GM12878 (cell line): ENCODE data around the gene CLIP2. TPM values are rescaled to one million over a fixed set of nuclear protein-coding genes. Genes with fewer than 3 reads are reported as not detected.

Experiments used
- ATAC-seq: fragments of 200-7000 bp; cut with Tn5 transposase; 3 replicates; pipeline ENCODE4 v1.9.1; 2020; ENCODE audit warnings: mild to moderate bottlenecking, moderate library complexity
- BruUV-seq: library from RNA; stranded (reverse); fragments of 400-500 nt; replicated peaks from 2 replicates; lab custom pipeline; 2021; lab: Mats Ljungman, UMichigan
- CTCF ChIA-PET: fragments of 300-600 bp; sonication (Branson Sonifier 250); formaldehyde crosslinking; extraction: SDS; loops from one replicate; lab custom pipeline; 2021; ENCODE audit warnings: inconsistent platforms; lab: Yijun Ruan, JAX
- POLR2A ChIA-PET: fragments of 350-600 bp; formaldehyde crosslinking; extraction: SDS; loops from one replicate; lab custom pipeline; 2021; ENCODE audit warnings: inconsistent platforms; lab: Charles Lee
- RAD21 ChIA-PET: fragments of 300-600 bp; sonication (Branson Sonifier 250); formaldehyde crosslinking; loops from one replicate; lab custom pipeline; 2023; ENCODE audit warnings: antibody characterized with exemption; ENCODE audit not compliant: unreplicated experiment; lab: Charles Lee
- SMC1A ChIA-PET: fragments of 300-600 bp; sonication (Branson Sonifier 250); formaldehyde crosslinking; loops from one replicate; lab custom pipeline; 2023; ENCODE audit not compliant: unreplicated experiment, uncharacterized antibody; lab: Charles Lee
- DNase-seq: peaks from one replicate; pipeline ENCODE4 v3.0.0-alpha.2; 2011; ENCODE audit warnings: low read depth, low spot score
- FAIRE-seq: peaks from 3 replicates; lab custom pipeline; 2011; peaks lifted over from hg19 to GRCh38; lab: Jason Lieb, UNC
- H2AFZ ChIP-seq: 2 replicates; pipeline ENCODE4 v1.6.0; 2011; ENCODE audit warnings: low read depth, low read length, control low read depth; ENCODE audit not compliant: control insufficient read depth
- H3K27ac ChIP-seq: 2 replicates; pipeline ENCODE4 v1.5.1; 2011; ENCODE audit warnings: control low read depth; ENCODE audit not compliant: control insufficient read depth, insufficient read depth
- H3K27me3 ChIP-seq, 2 experiments: replicated peaks in 1 of 2; 2 replicates each; pipeline versions ENCODE4 v1.6.0 to v1.6.1; 2011; ENCODE audit warnings: low read length in 1 of 2; ENCODE audit not compliant: control insufficient read depth in 2 of 2, insufficient read depth in 2 of 2
- H3K36me3 ChIP-seq, 2 experiments: 2 replicates each; pipeline ENCODE4 v1.5.1; 2011; ENCODE audit warnings: low read length in 1 of 2; ENCODE audit not compliant: control insufficient read depth in 2 of 2, insufficient read depth in 2 of 2
- H3K4me1 ChIP-seq: 2 replicates; pipeline ENCODE4 v1.6.1; 2011; ENCODE audit warnings: mild to moderate bottlenecking, low read length, moderate library complexity, mixed read lengths; ENCODE audit not compliant: control insufficient read depth, insufficient read depth
- H3K4me2 ChIP-seq: 2 replicates; pipeline ENCODE4 v1.6.0; 2011; ENCODE audit warnings: control low read depth; ENCODE audit not compliant: control insufficient read depth, insufficient read depth
- H3K4me3 ChIP-seq: fragments of 200-600 bp; sonication (generic); 2 replicates; pipeline ENCODE4 v1.5.1; 2016
- H3K79me2 ChIP-seq: 2 replicates; pipeline ENCODE4 v1.6.0; 2011; ENCODE audit warnings: low read length; ENCODE audit not compliant: control insufficient read depth, insufficient read depth
- H3K9ac ChIP-seq: 2 replicates; pipeline ENCODE4 v1.8.0; 2011; ENCODE audit warnings: low read length, control low read depth, mixed read lengths; ENCODE audit not compliant: control insufficient read depth, insufficient read depth
- H3K9me3 ChIP-seq: replicated peaks from 3 replicates; pipeline ENCODE4 v1.5.1; 2011; ENCODE audit warnings: mild to moderate bottlenecking, low read length; ENCODE audit not compliant: control insufficient read depth, insufficient read depth
- H4K20me1 ChIP-seq: 2 replicates; pipeline ENCODE4 v1.6.0; 2011; ENCODE audit not compliant: control insufficient read depth, insufficient read depth
- ASH2L ChIP-seq: fragments of 300-600, 200-600 bp; sonication (generic); IDR thresholded peaks from 2 replicates; pipeline ENCODE4 v1.6.1; 2017; ENCODE audit warnings: low read depth, mild to moderate bottlenecking, borderline replicate concordance
- ESRRA ChIP-seq: IDR thresholded peaks from 2 replicates; pipeline ENCODE4 v1.6.1; 2012; ENCODE audit warnings: mild to moderate bottlenecking, low read length, improper control_type of control experiment
- FOS ChIP-seq: IDR thresholded peaks from 3 replicates; pipeline ENCODE4 v1.6.1; 2011; ENCODE audit warnings: borderline replicate concordance; ENCODE audit not compliant: insufficient read length; ENCODE audit errors: extremely low read depth
- NFYA ChIP-seq: IDR thresholded peaks from 2 replicates; pipeline ENCODE4 v1.6.1; 2011; ENCODE audit warnings: low read depth, mild to moderate bottlenecking, low read length, improper control_type of control experiment, borderline replicate concordance
- PML ChIP-seq: IDR thresholded peaks from 2 replicates; pipeline ENCODE4 v1.6.1; 2012; ENCODE audit warnings: low read length, inconsistent platforms
- POLR2A ChIP-seq: IDR thresholded peaks from 2 replicates; pipeline ENCODE4 v1.6.1; 2011; ENCODE audit warnings: low read depth, mild to moderate bottlenecking, low read length
- POLR2AphosphoS5 ChIP-seq: IDR thresholded peaks from 2 replicates; pipeline ENCODE4 v1.6.1; 2011; ENCODE audit warnings: mild to moderate bottlenecking, low read length, inconsistent platforms
- ZNF592 ChIP-seq: fragments of 450-650 bp; IDR thresholded peaks from 2 replicates; pipeline ENCODE4 v1.6.1; 2017; ENCODE audit warnings: mild to moderate bottlenecking, moderate library complexity
- WGBS: methylation state at CpG from one replicate; pipeline ENCODE4 v1.1.6; 2016; ENCODE audit warnings: low lambda C conversion rate; ENCODE audit not compliant: insufficient replicate concordance, insufficient coverage; ENCODE audit errors: missing lambda C conversion rate; 5-methylcytosine and 5-hydroxymethylcytosine counted together
- in situ Hi-C: fragments of 300-500 bp; cut with MboI; formaldehyde crosslinking; loops from 9 replicates; pipeline ENCODE4 v1.14.3; 2018; ENCODE audit warnings: mixed read lengths
- intact Hi-C: fragments of 100-400 bp; cut with micrococcal nuclease; formaldehyde crosslinking; loops from one replicate; pipeline ENCODE4 v1.14.2; 2022; ENCODE audit not compliant: unreplicated experiment
- polyA plus RNA-seq, 11 experiments: library from polyadenylated mRNA; depleted of rRNA in 4 of 11; unstranded in 6 of 11; stranded (reverse) in 5 of 11; fragments of >200 nt; fragmentation: Nextera tagmentation in 4 of 11; fragmentation: Illumina TruSeq in 1 of 11; extraction: Ambion mirVana in 4 of 11; extraction: Trizol in 1 of 11; gene quantifications; 1 replicate in 1 of 11; 2 replicates in 10 of 11; pipeline versions ENCODE4 v1.2.1 to v1.2.3, GENCODE V29; 2011 to 2016; ENCODE audit warnings: inconsistent platforms in 2 of 11, missing spikeins in 2 of 11, low read depth in 1 of 11
- total RNA-seq, 4 experiments: library from RNA; depleted of rRNA in 3 of 4; stranded (reverse); fragments of >200 nt in 3 of 4; fragmentation: Illumina TruSeq in 1 of 4; extraction: Trizol in 1 of 4; gene quantifications; 2 replicates each; pipeline versions ENCODE4 v1.2.1 to v1.2.3, GENCODE V29; 2013 to 2021
- TF ChIP-seq, protein P1 (sequence below): fragments of 450-650 bp; IDR thresholded peaks from 2 replicates; pipeline ENCODE4 v1.6.1; 2017; ENCODE audit warnings: antibody characterized with exemption, mild to moderate bottlenecking, moderate library complexity

The CLIP2 gene
- total and polyA plus RNA-seq, 10 of the 15 experiments (the other 5 are each of a cell fraction or from before 2014, with no cell fraction given), result 0.26 to 56.3 (median 21.0) TPM

- Histone ChIP-seq H3K4me2 (no peak overlapping the region), H2AFZ (no peak overlapping the region), H4K20me1 (no peaks in the 10 kb centered on the region), H3K9ac (no peak overlapping the region), H3K79me2 (no peaks in the 10 kb centered on the region), H3K4me1 (no peaks in the 10 kb centered on the region), H3K4me3 (no peak overlapping the region), H3K36me3 (peaks cover 11 to 22% of the 10 kb centered on the region in 2 experiments; a peak in 3 of 4 replicates), H3K27ac (no peak overlapping the region), H3K27me3 (no peaks in the 10 kb centered on the region), H3K9me3 (no peaks in the 10 kb centered on the region)
- TSS peak; percentile 72 for BruUV-seq
- no peak for FAIRE-seq
- ChIA-PET POLR2A (no interaction called here), CTCF (interaction anchor here (0.6 to 4.5 kb wide), 7 partner anchors 13 to 318 kb away, joined by 3 to 19 read pairs (median 4); no protein-coding TSS in a partner anchor), SMC1A (interaction anchor here (1.2 kb wide), 1 partner anchor 198 kb away, joined by 4 read pairs; no protein-coding TSS in a partner anchor), RAD21 (interaction anchor here (1.1 kb wide), 1 partner anchor 198 kb away, joined by 7 read pairs; no protein-coding TSS in a partner anchor)
- ATAC-seq, result no peak
- TF ChIP-seq POLR2AphosphoS5, result peak; percentile 39; the same call in 1 of the 2 replicates
- peak; percentile 37; the same call in 1 of the 2 replicates for TF ChIP-seq POLR2A
- TF ChIP-seq ESRRA, result no peak
- no peak for DNase-seq
- in situ Hi-C loops, result loop anchor here (5.0 kb wide), 2 partner anchors 197 to 342 kb away; no protein-coding TSS in a partner anchor
- WGBS, result 92% methylated on average over 15 of the region's 15 CpGs
- intact Hi-C loops, result no loop called here
Measured at GRCh38 chr7:74404741-74405140, 115.5 kb downstream of the CLIP2 start.

DNA sequence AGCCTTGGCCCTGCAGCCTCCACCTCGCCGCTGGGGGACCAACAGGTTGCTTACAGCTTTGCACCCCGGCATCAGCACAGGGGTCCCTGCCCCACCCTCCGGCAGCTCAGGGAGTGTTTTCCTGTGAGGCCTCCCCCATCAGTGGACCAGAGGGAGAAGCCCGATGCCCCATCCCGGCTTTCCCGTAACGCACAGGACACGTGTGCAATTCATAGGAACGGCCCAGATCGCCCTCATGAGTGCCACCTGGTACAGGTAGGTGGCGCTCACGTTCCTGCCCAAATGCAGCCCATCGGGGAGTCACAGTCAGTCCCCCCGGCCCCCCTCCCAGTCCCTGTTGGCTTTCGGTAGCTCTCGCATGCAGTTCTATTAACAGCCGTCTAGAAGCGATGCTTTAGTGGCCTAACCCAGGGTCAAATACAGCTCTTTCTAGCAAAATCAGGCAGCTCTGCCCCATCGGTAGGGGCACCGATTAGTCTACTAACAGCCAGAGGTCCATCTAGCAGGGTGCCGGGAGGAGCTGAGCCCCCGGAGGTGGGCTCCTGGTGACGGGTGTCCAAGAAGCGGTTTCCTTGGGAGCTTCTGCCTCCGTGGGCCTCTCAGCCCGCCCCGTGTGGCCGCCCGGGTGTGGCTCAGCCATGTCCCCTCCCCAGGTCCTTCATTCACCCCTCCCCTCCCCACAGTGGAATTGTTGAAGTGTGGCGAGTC, 116.1 kb downstream of the CLIP2 start:
- Histone ChIP-seq H3K4me3 (no peak overlapping the region), H3K4me2 (no peak overlapping the region), H3K9ac (no peak overlapping the region), H3K4me1 (no peaks in the 10 kb centered on the region), H4K20me1 (no peaks in the 10 kb centered on the region), H3K27me3 (no peaks in the 10 kb centered on the region), H3K27ac (no peak overlapping the region), H3K79me2 (no peaks in the 10 kb centered on the region), H2AFZ (no peak overlapping the region), H3K36me3 (peaks cover 8 to 21% of the 10 kb centered on the region in 2 experiments; a peak in 3 of 4 replicates), H3K9me3 (no peaks in the 10 kb centered on the region)
- WGBS, result 95% methylated on average over 31 of the region's 31 CpGs
- intact Hi-C loops (no loop called here), in situ Hi-C loops (no loop called here)
- SMC1A ChIA-PET, result interaction anchor here (1.2 kb wide), 1 partner anchor 199 kb away, joined by 4 read pairs; no protein-coding TSS in a partner anchor
- POLR2A ChIA-PET, result no interaction called here
- BruUV-seq, result no TSS peak
- no peak for FAIRE-seq
- RAD21 ChIA-PET, result no interaction called here
- DNase-seq, result no peak
- ATAC-seq, result peak; percentile 20; the same call in 2 of the 3 replicates
- CTCF ChIA-PET, result interaction anchor here (0.6 to 4.5 kb wide), 6 partner anchors 12 to 318 kb away, joined by 3 to 19 read pairs (median 4); no protein-coding TSS in a partner anchor
- TF ChIP-seq PML, result no peak
- no peak for TF ChIP-seq FOS
- TF ChIP-seq ZNF592, result no peak
- no peak for TF ChIP-seq NFYA
- TF ChIP-seq, protein P1, sequence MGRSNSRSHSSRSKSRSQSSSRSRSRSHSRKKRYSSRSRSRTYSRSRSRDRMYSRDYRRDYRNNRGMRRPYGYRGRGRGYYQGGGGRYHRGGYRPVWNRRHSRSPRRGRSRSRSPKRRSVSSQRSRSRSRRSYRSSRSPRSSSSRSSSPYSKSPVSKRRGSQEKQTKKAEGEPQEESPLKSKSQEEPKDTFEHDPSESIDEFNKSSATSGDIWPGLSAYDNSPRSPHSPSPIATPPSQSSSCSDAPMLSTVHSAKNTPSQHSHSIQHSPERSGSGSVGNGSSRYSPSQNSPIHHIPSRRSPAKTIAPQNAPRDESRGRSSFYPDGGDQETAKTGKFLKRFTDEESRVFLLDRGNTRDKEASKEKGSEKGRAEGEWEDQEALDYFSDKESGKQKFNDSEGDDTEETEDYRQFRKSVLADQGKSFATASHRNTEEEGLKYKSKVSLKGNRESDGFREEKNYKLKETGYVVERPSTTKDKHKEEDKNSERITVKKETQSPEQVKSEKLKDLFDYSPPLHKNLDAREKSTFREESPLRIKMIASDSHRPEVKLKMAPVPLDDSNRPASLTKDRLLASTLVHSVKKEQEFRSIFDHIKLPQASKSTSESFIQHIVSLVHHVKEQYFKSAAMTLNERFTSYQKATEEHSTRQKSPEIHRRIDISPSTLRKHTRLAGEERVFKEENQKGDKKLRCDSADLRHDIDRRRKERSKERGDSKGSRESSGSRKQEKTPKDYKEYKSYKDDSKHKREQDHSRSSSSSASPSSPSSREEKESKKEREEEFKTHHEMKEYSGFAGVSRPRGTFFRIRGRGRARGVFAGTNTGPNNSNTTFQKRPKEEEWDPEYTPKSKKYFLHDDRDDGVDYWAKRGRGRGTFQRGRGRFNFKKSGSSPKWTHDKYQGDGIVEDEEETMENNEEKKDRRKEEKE, result no peak
- TF ChIP-seq ASH2L, result no peak
